ENCODE results near the gene TM9SF3.

DNA sequence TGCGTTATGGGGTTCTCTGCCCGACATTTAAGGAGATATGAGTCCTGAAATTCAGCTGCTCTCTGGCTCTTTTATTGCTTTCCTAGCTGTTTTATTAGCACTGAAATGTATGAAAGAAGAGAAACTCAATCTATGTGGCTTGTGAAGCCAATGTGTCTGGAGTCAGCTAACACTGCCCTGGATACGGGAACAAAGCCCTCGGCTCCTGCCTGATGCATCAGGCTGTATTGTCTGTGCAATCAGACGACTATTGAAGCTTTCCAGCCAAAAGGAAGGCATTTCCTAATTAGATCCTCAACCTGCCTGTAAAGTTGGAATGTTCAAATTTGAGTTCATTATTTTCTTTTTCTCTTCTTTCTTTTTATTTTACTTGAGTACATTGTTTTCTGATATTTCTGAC lies 22.0 kb upstream of the TM9SF3 start:
- TF ChIP-seq, protein P1, sequence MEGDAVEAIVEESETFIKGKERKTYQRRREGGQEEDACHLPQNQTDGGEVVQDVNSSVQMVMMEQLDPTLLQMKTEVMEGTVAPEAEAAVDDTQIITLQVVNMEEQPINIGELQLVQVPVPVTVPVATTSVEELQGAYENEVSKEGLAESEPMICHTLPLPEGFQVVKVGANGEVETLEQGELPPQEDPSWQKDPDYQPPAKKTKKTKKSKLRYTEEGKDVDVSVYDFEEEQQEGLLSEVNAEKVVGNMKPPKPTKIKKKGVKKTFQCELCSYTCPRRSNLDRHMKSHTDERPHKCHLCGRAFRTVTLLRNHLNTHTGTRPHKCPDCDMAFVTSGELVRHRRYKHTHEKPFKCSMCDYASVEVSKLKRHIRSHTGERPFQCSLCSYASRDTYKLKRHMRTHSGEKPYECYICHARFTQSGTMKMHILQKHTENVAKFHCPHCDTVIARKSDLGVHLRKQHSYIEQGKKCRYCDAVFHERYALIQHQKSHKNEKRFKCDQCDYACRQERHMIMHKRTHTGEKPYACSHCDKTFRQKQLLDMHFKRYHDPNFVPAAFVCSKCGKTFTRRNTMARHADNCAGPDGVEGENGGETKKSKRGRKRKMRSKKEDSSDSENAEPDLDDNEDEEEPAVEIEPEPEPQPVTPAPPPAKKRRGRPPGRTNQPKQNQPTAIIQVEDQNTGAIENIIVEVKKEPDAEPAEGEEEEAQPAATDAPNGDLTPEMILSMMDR (IDR thresholded peaks at IDR 0.05 in 4 of 5, conservative IDR thresholded peaks at IDR 0.05 in 1 of 5) = no peak
- no peak for TF ChIP-seq POLR2A (IDR thresholded peaks at IDR 0.05)

All from gastrocnemius medialis (tissue), 4 donors.